ENCODE data around the gene ATXN1. TPM values are rescaled to one million over a fixed set of nuclear protein-coding genes. Genes with fewer than 3 reads are reported as not detected.

ATXN1 gene
- total RNA-seq, 1 donor from 2014 or later: 6.1 TPM

DNA sequence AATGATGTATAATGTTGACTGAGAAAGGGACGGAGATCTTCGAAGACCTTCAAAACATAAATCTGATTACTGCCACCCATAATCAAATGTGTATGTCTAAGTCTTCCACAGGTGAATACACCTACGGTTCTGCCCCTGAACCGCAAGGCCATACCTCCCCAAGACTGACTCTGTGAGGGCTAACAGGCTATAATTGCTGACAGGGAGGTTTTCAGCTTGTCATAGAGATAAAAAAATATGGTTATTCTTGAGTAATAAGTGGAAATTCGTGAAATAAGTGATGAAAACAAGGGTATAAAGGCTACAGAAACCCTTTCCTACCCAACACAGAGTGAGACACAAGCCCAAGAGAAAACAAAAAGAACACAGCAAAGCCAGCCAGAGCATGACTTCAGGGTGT, 188.9 kb downstream of the ATXN1 start:
- H3K4me3 ChIP-seq (ENCODE audit: low read depth, low read length): no peak overlapping the region
- TF ChIP-seq, protein P1, sequence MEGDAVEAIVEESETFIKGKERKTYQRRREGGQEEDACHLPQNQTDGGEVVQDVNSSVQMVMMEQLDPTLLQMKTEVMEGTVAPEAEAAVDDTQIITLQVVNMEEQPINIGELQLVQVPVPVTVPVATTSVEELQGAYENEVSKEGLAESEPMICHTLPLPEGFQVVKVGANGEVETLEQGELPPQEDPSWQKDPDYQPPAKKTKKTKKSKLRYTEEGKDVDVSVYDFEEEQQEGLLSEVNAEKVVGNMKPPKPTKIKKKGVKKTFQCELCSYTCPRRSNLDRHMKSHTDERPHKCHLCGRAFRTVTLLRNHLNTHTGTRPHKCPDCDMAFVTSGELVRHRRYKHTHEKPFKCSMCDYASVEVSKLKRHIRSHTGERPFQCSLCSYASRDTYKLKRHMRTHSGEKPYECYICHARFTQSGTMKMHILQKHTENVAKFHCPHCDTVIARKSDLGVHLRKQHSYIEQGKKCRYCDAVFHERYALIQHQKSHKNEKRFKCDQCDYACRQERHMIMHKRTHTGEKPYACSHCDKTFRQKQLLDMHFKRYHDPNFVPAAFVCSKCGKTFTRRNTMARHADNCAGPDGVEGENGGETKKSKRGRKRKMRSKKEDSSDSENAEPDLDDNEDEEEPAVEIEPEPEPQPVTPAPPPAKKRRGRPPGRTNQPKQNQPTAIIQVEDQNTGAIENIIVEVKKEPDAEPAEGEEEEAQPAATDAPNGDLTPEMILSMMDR (conservative IDR thresholded peaks at IDR 0.05; ENCODE audit: low read depth, low read length): no peak
- no peak for DNase-seq (ENCODE audit: low read depth)

GRCh38 chr6:16570946-16571345, 190.3 kb downstream of the ATXN1 start:
- DNase-seq (ENCODE audit: low read depth): no peak
- H3K4me3 ChIP-seq (ENCODE audit: low read depth, low read length): no peak overlapping the region
- TF ChIP-seq, protein P1 (conservative IDR thresholded peaks at IDR 0.05; ENCODE audit: low read depth, low read length): no peak

GRCh38 chr6:16570221-16570553, 191.1 kb downstream of the ATXN1 start:
- no peak overlapping the region for H3K4me3 ChIP-seq (ENCODE audit: low read depth, low read length)
- TF ChIP-seq, protein P1 (conservative IDR thresholded peaks at IDR 0.05; ENCODE audit: low read depth, low read length): no peak
- no peak for DNase-seq (ENCODE audit: low read depth)

DNA sequence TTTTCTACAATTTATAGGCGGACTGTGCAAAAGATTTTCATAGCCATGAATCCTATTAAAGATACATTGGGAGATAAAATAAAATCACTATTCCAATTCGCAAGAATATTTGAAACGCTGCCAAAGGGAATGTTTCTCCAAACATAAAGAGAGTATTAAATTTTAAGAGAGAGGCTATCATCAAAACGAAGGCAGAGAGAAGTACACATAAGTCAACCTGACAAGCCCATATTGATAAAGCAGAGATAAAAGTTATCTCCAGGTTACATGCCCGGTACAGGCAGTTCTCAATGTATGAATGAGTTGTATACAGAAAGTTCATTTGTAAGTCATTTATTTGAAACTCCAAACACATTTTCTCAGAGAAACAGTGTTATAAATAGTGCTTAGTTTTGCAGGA, 193.1 kb downstream of the ATXN1 start:
- no peak overlapping the region for H3K4me3 ChIP-seq (ENCODE audit: low read depth, low read length)
- DNase-seq (ENCODE audit: low read depth): no peak
- TF ChIP-seq, protein P1 (conservative IDR thresholded peaks at IDR 0.05; ENCODE audit: low read depth, low read length): no peak

DNA sequence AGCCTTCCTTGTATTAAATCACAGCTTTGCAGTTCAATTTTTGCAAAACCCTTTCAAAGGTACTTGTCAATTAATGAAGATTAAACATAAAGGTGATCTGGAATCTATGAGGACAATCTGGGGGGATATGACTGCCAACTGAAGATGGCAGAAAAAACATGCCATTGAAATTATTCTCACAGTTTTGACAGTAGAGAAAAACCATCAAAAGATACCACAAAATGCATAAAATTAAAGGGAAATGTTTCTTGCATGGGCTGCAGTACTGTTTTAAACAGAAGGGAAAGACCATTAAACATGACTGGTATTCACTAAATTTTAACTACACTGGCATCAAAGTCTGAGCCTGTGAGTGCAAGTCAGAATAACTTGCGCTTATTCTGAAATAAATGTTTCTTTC, 194.2 kb downstream of the ATXN1 start:
- TF ChIP-seq, protein P1 (conservative IDR thresholded peaks at IDR 0.05; ENCODE audit: low read depth, low read length): no peak
- DNase-seq (ENCODE audit: low read depth): no peak
- H3K4me3 ChIP-seq (ENCODE audit: low read depth, low read length): no peak overlapping the region

DNA sequence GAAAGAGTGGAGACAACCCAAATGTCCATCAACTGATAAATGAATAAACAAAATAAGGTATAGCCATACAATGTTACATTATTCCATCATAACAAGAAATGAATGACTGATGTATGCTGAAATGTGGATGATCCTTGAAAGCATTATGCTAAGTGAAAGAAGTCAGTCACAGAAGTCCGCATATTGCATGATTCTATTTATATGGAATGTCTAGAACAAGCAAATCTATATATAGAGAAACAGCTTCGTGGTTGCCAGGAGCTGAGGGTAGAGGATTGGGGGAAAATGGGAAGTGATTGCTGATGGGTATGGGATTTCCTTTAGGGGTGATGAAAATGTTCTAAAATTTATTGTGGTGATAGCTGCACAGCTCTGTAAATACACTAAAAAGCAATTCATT, 196.8 kb downstream of the ATXN1 start:
- DNase-seq (ENCODE audit: low read depth): no peak
- TF ChIP-seq, protein P1 (conservative IDR thresholded peaks at IDR 0.05; ENCODE audit: low read depth, low read length): no peak
- H3K4me3 ChIP-seq (ENCODE audit: low read depth, low read length): no peak overlapping the region

GRCh38 chr6:16563628-16564240, 197.5 kb downstream of the ATXN1 start:
- no peak for DNase-seq (ENCODE audit: low read depth)
- TF ChIP-seq, protein P1 (conservative IDR thresholded peaks at IDR 0.05; ENCODE audit: low read depth, low read length): no peak
- no peak overlapping the region for H3K4me3 ChIP-seq (ENCODE audit: low read depth, low read length)

Data from epithelial cell of proximal tubule (primary cell).